ENCODE data around the gene IFI44.

Gene IFI44, protein sequence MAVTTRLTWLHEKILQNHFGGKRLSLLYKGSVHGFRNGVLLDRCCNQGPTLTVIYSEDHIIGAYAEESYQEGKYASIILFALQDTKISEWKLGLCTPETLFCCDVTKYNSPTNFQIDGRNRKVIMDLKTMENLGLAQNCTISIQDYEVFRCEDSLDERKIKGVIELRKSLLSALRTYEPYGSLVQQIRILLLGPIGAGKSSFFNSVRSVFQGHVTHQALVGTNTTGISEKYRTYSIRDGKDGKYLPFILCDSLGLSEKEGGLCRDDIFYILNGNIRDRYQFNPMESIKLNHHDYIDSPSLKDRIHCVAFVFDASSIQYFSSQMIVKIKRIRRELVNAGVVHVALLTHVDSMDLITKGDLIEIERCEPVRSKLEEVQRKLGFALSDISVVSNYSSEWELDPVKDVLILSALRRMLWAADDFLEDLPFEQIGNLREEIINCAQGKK

GRCh38 chr1:78649628-78650027 lies at the start of gene IFI44:
TSS of gene IFI44 (plus strand) at chr1:78649831. CDS start at chr1:78650196, 365 bp downstream.
- peak; percentile 73 for DNase-seq

GRCh38 chr1:78601068-78601467 lies 48.6 kb upstream of the IFI44 start:
- DNase-seq = no peak

DNA sequence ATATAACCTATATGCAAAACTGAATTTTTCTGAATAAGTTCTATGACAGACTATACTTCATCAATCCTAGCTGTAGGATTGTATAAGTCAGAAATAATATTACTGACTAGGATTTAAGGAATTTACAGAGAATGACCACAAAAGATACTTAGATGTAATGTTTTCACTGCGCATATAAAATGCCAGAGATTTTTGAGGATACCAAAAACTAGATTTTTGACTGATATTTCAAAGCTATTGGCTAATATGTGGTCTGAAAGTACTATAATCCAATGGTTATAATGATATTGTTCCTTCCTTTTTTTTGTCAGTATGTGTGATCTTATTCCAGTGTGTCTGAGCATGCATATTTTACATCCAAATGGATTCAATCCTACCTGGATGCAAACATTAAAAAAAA lies 46.4 kb upstream of the IFI44 start:
- DNase-seq = no peak

DNA sequence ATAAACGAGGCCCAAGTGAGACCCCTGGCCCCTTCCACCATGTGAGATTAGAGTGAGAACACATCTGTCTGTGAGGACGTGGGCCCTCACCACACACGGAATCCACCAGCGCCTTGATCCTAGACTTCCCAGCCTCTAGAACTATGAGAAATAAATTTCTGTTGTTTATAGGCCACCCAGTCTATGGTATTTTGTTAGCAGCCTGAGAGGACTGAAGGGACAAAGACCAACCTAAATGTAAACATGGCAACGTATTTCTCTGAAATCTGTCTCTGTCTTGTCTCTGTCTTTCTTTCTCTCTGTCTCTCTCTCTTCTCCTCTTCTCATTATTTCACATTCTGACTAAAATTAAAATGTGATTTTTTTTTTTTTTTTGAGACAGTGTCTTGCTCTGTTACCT lies 45.0 kb upstream of the IFI44 start:
- no peak for DNase-seq

DNA sequence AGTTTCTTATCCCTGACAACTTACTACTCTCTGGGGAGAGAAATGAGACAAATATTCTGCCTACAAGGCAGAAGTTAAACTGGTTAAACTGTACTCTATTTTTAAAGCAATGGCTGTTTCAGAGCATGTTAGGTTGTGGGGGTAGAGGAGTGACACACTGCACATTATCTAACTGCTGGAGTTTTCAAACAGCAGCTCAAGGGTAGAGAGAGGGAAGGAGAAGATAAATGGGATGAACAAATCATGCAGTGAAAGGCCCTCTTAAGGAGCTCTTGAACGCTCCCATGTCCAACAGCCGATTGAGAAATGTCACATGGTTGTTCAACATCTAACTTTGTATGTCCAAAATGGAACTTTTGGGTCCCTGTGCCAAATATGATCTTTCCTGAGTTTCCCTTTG lies 43.4 kb upstream of the IFI44 start:
- no peak for DNase-seq

DNA sequence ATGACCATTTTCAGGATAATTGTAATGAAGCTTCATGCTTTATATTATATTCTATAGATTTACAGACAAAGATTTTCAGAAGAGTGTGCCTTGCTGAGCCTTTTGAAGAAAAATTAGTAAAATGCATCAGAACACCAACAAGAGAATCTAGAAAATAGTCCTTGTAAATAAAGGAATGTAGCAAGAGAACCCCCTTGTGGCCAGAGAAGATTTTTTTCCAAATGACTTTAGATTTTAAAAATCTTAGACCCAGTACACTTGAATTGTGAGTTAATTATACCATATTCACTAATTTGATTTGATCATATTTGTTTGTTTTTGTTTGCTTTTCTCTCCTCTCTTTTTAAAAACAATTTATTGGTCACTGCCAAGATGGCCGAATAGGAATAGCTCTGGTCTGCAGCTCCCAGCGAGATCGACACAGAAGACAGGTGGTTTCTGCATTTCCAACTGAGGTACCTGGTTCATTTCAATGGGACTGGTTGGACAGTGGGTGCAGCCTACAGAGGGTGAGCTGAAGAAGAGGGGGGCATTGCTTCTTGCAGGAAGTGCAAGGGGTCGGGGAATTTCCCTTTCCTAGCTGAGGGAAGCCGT lies 42.2 kb upstream of the IFI44 start:
- DNase-seq = no peak

DNA sequence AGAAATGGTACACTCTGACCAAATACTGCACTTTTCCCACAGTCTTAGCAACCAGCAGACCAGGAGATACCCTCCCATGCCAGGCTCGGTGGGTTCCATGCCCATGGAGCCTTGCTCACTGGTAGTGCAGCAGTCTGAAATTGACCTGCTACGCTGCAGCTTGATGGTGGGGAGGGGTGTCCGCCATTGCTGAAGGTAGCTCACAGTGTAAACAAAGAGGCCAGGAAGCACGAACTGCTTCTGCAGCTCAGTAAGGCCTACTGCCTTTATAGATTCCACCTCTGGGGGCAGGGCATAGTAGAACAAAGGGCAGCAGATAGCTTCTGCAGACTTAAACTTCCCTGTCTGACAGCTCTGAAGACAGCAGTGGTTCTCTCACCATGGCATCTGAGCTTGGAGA lies 41.7 kb upstream of the IFI44 start:
- DNase-seq = no peak

- peak; percentile 62 for DNase-seq
These were observed 32.0 kb upstream of the IFI44 start for GRCh38 chr1:78617615-78618026.

GRCh38 chr1:78619032-78619431 lies 30.6 kb upstream of the IFI44 start:
- DNase-seq = no peak

DNA sequence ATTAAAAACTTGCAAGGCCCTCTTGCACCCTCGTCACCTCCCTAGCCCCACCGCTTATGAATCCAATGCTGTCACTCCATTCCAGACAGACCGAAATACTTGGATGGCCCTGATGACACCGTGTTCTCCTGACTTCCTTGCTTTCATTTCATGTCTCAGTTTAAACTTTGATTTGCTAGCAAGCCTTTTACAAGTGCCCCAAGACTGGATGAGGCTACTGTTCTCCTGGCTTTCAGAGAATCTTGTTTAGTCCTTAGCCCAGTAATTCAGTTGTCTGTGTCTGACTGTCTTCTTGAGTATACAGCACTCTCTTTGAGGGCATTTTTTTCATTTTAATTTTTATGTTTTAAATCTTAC lies 30.2 kb upstream of the IFI44 start:
- DNase-seq = no peak

DNA sequence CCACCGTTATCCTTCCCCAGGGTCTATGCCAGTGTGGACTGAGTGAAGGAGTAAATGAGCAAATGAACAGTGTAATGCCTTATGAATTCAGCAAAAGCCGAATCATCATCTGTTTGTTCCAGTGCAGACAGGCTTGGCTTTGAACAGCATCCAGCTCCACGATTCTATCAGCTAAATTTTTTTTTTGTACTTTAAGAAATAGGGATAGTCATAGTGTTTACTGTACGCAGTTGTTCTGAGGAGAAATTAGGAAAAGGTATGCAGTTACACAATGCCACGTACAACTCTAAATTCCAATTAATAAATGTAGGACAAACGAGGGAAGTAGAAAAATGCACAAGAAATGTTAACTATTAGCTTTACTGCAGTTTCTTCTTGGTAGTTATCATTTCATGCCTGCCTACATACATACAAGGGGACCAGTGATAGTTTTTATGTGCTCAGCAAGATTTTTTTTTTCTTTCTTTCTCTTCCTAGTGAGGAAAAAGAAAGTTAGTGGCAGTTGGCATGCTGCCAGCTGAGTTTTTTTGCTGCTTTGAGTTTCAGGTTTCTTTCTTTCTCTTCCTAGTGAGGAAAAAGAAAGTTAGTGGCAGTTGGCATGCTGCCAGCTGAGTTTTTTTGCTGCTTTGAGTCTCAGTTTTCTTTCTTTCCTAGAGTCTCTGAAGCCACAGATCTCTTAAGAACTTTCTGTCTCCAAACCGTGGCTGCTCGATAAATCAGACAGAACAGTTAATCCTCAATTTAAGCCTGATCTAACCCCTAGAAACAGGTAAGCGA lies 29.6 kb upstream of the IFI44 start, which contains the start of gene IFI44L:
TSS of gene IFI44L (plus strand) at position 646 of the 777 bp plus-strand sequence. CDS start 7,468 bp downstream, outside the sequence.
- no peak for DNase-seq

GRCh38 chr1:78620666-78621065 lies 29.0 kb upstream of the IFI44 start:
- no peak for DNase-seq

DNA sequence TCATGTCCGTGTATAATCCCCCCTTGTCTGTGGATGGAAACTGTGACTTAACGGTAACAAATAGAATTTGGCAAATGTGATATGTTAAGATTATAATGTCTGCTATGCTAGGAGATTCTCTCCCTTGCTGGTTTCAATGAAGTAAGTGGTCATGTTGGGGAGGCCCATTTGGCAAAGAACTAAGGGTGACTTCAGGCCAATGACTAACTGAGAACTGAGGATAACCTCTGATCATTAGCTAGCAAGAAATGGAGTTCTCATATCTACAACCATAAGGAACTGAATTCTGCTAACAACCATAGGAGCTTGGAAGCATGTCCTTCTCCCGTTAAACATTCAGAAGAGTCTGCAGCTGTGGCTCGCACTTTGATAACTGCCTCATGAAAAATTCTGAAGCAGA lies 27.1 kb upstream of the IFI44 start:
- DNase-seq = no peak

DNA sequence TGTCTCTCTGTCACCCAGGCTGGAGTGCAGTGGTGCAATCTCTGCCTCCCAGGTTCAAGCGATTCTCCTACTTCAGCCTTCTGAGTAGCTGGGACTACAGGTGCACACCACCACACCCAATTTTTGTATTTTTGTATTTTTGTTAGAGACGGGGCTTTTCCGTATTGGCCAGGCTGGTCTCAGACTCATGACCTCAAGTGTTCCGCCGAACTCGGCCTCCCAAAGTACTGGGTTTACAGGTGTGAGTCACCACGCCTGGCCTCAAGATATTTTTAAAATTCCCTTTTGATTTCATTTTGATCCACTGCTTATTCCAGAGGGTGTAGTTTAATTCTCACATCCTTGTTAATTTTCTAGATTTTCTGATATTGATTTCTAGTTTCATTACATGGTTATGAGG lies 25.6 kb upstream of the IFI44 start:
- DNase-seq = no peak

DNA sequence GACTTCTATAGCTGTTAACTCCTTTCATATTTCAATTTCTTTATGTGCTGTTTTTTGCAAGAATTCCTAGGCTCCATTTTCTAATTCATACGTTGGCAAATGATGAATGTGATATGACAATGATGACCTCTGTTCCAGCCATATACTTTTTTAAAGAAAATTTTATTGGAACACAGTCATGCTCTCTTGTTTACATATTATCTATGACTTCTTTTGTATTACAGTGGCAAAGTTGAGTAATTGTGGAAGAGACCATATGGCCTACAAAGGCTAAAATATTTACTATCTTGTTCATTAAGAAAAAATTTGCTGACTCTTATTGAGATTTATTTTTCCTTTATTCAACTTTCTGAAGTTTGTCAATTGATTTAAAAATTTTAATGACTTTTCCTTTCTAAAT lies 22.3 kb upstream of the IFI44 start:
- no peak for DNase-seq

DNA sequence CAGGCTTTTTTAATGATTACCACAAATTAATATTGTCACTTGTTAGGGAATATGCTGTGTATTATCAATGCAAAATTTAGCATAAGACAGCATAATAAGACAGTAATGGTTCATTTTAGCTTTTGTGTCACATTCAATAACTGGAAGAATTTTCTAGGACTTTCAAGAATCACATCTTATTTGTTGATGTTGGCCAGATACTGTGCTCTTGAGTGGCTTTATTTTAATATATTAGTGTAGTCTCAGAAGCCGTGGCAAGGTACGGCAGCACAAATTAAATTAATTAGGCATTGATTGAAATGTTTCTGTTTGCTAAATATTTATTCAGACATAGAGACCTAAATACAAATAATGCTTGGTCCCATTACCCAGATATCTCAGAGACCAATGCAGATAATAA lies 19.0 kb upstream of the IFI44 start:
- no peak for DNase-seq

DNA sequence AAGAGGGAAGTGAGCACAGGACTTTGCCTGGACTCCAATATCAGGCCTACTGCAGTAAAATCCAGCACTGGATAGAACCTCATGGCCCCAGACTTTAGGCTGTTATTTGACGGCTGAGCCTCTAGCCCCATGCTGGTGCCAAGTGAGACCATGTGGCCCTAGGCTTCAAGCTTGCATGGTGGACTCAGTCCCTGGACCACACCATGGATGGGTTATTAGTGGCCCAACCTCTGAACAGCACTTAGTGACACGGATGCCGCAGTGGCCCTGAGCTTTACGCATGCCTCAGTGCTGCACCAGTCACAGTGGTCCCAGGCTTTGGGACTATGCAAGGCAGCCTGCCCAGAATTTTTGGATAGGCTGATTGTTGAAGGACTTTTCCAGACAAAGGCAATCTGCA lies 16.4 kb upstream of the IFI44 start:
- DNase-seq = no peak

GRCh38 chr1:78640462-78640861 lies 9.2 kb upstream of the IFI44 start:
- no peak for DNase-seq

- no peak for DNase-seq
These were observed 8.1 kb upstream of the IFI44 start for GRCh38 chr1:78641558-78641957.

GRCh38 chr1:78645723-78646122 lies 3.9 kb upstream of the IFI44 start:
- no peak for DNase-seq

- DNase-seq = no peak
These were observed 2.4 kb upstream of the IFI44 start for GRCh38 chr1:78647238-78647637.

DNA sequence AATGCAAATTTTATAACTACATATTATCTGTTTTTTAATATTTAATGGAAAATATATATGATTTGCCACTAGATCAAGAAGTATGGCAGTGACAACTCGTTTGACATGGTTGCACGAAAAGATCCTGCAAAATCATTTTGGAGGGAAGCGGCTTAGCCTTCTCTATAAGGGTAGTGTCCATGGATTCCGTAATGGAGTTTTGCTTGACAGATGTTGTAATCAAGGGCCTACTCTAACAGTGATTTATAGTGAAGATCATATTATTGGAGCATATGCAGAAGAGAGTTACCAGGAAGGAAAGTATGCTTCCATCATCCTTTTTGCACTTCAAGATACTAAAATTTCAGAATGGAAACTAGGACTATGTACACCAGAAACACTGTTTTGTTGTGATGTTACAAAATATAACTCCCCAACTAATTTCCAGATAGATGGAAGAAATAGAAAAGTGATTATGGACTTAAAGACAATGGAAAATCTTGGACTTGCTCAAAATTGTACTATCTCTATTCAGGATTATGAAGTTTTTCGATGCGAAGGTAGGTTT lies 556 bp downstream of the IFI44 start:
- no peak for DNase-seq

DNA sequence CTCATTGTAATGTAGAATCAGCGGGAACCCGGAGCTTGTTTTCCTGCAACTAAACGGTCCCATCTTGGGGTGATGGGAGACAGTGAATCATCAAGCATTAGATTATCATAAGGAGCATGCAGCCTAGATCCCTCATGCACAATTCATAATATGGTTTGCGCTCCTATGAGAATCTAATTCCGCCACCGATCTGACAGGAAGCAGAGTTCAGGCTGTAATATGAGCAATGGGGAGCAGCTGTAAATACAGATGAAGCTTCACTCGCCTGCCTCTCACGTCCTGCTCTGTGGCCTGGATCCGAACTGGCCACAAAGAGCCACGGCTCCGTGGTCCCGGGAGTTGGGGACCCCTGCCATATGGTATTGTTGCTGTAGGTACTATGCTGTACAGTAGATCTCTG lies 1.6 kb downstream of the IFI44 start:
- DNase-seq = no peak
